ENCODE measurements around the gene AKAP5. TPM values are rescaled to one million over a fixed set of nuclear protein-coding genes. Genes with fewer than 3 reads are reported as not detected.

AKAP5 gene
- total and polyA plus RNA-seq, 9 of the 15 experiments (the other 6 are each of a cell fraction or from before 2014, with no cell fraction given) = 0.06 to 0.94 (median 0.34) TPM

DNA sequence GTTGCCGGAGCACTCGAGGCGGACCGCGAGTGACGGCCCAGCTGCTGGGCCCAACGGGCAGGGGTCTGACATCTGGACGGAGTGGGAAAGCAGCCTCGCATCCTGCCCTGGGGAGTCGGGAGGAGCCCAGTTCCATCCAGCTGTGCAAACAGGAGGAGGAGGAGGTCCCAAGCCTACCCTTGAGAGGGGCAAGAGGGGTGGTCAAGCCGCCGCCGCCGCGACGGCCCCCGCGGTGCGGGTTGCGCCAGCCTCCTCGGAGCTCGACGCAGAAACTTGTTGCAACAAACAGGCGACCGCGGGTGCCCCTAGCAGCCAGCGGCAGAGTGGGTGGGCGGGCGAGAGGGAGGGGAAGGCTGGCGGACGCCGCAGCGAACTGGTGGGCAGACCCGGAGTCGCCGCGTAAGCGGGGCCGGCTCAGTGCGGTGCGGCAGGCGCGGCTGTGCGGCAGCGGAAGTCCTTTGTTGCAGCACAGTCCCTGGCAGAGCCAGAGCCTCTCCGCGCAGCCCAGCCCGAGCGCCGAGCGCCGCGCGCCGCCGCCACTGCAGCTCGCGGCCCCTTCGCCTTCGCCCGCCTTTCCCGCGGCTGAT is 39.1 kb downstream of the AKAP5 start, which contains the start of gene ZBTB1 (continued):
- TF ChIP-seq ZBTB17 (CRISPR knock-in tag; IDR thresholded peaks at IDR 0.05) (peak; percentile 76; the same call in 1 of the 2 replicates), KAT2B (IDR thresholded peaks at IDR 0.05; ENCODE audit: low read depth, low read length) (no peak), HSF4 (CRISPR knock-in tag; IDR thresholded peaks at IDR 0.05; ENCODE audit: borderline replicate concordance) (no peak), ZBTB7A (IDR thresholded peaks at IDR 0.05; ENCODE audit: borderline replicate concordance, control insufficient read depth, low read depth, low read length) (0 out of 2 replicates have a peak, but pooled peaks have one; percentile 26), MYC (IDR thresholded peaks at IDR 0.05; ENCODE audit: low read depth, low read length) (no peak), MYC (CRISPR knock-in tag; IDR thresholded peaks at IDR 0.05; ENCODE audit: borderline replicate concordance, low read depth) (peak; percentile 37; the same call in 1 of the 2 replicates), TCF7L2 (IDR thresholded peaks at IDR 0.05; ENCODE audit: low read depth, low read length) (no peak), ZFPM2 (CRISPR knock-in tag; IDR thresholded peaks at IDR 0.05) (no peak), FOXA3 (CRISPR knock-in tag; conservative IDR thresholded peaks at IDR 0.05 in 1 of 2, IDR thresholded peaks at IDR 0.05 in 1 of 2) (peak; percentile 74 to 95), NRF1 (conservative IDR thresholded peaks at IDR 0.05 in 1 of 2, IDR thresholded peaks at IDR 0.05 in 1 of 2) (peak; percentile 70 to 72)
- TF ChIP-seq, protein P1, sequence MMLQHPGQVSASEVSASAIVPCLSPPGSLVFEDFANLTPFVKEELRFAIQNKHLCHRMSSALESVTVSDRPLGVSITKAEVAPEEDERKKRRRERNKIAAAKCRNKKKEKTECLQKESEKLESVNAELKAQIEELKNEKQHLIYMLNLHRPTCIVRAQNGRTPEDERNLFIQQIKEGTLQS (IDR thresholded peaks at IDR 0.05) = no peak
- TF ChIP-seq, protein P1 (CRISPR knock-in tag; conservative IDR thresholded peaks at IDR 0.05) = no peak
- TF ChIP-seq, protein P2, sequence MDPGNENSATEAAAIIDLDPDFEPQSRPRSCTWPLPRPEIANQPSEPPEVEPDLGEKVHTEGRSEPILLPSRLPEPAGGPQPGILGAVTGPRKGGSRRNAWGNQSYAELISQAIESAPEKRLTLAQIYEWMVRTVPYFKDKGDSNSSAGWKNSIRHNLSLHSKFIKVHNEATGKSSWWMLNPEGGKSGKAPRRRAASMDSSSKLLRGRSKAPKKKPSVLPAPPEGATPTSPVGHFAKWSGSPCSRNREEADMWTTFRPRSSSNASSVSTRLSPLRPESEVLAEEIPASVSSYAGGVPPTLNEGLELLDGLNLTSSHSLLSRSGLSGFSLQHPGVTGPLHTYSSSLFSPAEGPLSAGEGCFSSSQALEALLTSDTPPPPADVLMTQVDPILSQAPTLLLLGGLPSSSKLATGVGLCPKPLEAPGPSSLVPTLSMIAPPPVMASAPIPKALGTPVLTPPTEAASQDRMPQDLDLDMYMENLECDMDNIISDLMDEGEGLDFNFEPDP (CRISPR knock-in tag; IDR thresholded peaks at IDR 0.05) = no peak
- TF ChIP-seq, protein P3, sequence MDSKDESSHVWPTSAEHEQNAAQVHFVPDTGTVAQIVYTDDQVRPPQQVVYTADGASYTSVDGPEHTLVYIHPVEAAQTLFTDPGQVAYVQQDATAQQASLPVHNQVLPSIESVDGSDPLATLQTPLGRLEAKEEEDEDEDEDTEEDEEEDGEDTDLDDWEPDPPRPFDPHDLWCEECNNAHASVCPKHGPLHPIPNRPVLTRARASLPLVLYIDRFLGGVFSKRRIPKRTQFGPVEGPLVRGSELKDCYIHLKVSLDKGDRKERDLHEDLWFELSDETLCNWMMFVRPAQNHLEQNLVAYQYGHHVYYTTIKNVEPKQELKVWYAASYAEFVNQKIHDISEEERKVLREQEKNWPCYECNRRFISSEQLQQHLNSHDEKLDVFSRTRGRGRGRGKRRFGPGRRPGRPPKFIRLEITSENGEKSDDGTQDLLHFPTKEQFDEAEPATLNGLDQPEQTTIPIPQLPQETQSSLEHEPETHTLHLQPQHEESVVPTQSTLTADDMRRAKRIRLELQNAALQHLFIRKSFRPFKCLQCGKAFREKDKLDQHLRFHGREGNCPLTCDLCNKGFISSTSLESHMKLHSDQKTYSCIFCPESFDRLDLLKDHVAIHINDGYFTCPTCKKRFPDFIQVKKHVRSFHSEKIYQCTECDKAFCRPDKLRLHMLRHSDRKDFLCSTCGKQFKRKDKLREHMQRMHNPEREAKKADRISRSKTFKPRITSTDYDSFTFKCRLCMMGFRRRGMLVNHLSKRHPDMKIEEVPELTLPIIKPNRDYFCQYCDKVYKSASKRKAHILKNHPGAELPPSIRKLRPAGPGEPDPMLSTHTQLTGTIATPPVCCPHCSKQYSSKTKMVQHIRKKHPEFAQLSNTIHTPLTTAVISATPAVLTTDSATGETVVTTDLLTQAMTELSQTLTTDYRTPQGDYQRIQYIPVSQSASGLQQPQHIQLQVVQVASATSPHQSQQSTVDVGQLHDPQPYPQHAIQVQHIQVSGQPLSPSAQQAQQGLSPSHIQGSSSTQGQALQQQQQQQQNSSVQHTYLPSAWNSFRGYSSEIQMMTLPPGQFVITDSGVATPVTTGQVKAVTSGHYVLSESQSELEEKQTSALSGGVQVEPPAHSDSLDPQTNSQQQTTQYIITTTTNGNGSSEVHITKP (IDR thresholded peaks at IDR 0.05; ENCODE audit: partially characterized antibody) = peak; percentile 97
- TF ChIP-seq, protein P4, sequence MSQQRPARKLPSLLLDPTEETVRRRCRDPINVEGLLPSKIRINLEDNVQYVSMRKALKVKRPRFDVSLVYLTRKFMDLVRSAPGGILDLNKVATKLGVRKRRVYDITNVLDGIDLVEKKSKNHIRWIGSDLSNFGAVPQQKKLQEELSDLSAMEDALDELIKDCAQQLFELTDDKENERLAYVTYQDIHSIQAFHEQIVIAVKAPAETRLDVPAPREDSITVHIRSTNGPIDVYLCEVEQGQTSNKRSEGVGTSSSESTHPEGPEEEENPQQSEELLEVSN (IDR thresholded peaks at IDR 0.05; ENCODE audit: borderline replicate concordance in 1 of 2, extremely low read depth in 1 of 2, insufficient read depth in 1 of 2, insufficient read length in 1 of 2, low read depth in 1 of 2, low read length in 1 of 2, poor library complexity in 1 of 2, severe bottlenecking in 1 of 2) = peak in 1 of 2 experiments; percentile 67
- TF ChIP-seq, protein P5, sequence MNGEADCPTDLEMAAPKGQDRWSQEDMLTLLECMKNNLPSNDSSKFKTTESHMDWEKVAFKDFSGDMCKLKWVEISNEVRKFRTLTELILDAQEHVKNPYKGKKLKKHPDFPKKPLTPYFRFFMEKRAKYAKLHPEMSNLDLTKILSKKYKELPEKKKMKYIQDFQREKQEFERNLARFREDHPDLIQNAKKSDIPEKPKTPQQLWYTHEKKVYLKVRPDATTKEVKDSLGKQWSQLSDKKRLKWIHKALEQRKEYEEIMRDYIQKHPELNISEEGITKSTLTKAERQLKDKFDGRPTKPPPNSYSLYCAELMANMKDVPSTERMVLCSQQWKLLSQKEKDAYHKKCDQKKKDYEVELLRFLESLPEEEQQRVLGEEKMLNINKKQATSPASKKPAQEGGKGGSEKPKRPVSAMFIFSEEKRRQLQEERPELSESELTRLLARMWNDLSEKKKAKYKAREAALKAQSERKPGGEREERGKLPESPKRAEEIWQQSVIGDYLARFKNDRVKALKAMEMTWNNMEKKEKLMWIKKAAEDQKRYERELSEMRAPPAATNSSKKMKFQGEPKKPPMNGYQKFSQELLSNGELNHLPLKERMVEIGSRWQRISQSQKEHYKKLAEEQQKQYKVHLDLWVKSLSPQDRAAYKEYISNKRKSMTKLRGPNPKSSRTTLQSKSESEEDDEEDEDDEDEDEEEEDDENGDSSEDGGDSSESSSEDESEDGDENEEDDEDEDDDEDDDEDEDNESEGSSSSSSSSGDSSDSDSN (IDR thresholded peaks at IDR 0.05; ENCODE audit: borderline replicate concordance in 1 of 2, low read depth in 2 of 2, low read length in 2 of 2) = peak in 1 of 2 experiments; percentile 52; a peak in 1 of 4 replicates

All from K562 (cell line).